Measurements from ENCODE around the gene POLR3C.
"Not testable (repeated sequence)": the region's sequence is repeated elsewhere in the genome, so short reads cannot be mapped to it uniquely, and the experiment has no call there.

Gene POLR3C

DNA sequence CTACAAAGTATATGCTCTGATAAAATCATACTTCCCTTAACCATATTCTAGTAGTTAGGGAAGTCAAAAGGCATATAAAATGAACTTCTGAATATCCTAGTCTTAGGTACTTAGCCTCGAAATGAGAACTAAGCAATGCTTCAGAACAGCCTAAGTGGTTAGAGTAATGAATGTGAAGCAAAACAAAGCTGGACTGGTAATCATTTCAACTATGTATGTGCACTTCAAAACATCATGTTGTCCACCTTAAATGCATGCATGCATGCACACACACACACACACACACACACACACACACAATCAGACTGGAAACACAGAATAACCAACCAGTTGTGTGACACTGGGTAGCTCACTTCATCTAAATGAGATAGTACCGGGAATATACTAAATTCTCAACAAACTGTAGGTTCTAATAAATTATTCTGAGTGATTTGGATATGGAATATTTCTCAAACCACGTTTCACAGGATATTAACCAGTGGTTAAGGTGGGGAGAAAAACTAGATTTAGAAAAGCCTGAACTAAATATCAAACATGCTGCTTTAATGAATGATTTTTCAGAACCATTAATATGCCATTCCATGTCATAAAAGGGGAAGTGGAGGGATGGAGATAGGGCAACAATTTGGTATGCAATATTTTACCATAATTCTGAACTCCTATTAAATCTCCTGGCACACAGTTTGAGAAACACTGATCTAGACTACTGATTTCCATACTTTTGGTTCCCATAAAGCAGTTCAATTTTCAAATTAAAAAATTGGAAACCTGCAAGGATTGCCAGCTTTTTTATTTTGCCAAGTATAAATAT is 19.6 kb upstream of the POLR3C start:
- H3K4me3 ChIP-seq (ENCODE audit: low read length), result no peak overlapping the region
- TF ChIP-seq, protein P1, sequence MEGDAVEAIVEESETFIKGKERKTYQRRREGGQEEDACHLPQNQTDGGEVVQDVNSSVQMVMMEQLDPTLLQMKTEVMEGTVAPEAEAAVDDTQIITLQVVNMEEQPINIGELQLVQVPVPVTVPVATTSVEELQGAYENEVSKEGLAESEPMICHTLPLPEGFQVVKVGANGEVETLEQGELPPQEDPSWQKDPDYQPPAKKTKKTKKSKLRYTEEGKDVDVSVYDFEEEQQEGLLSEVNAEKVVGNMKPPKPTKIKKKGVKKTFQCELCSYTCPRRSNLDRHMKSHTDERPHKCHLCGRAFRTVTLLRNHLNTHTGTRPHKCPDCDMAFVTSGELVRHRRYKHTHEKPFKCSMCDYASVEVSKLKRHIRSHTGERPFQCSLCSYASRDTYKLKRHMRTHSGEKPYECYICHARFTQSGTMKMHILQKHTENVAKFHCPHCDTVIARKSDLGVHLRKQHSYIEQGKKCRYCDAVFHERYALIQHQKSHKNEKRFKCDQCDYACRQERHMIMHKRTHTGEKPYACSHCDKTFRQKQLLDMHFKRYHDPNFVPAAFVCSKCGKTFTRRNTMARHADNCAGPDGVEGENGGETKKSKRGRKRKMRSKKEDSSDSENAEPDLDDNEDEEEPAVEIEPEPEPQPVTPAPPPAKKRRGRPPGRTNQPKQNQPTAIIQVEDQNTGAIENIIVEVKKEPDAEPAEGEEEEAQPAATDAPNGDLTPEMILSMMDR (conservative IDR thresholded peaks at IDR 0.05; ENCODE audit: low read depth, low read length), result no peak
- peak; percentile 8 for DNase-seq (ENCODE audit: low read depth)

DNA sequence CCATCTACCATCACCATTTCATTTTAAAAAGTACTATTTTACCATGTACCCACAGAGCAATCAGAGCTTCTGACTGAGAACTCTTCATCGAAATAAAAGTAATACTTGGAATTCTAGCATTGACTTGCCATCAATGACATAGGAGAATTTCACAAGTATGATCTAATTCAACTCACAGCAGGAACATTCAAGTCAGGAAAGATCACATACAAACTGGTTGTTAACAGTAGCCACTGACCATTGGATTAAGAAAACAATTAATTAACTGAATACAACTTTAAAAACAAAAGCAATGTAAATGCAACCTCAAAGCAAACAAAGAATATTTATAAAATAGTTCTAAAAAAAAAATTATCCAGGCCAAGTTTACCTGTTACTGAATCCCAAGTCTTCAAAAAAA is 18.9 kb upstream of the POLR3C start:
- H3K4me3 ChIP-seq (ENCODE audit: low read length), result no peak overlapping the region
- DNase-seq (ENCODE audit: low read depth), result no peak
- TF ChIP-seq, protein P1 (conservative IDR thresholded peaks at IDR 0.05; ENCODE audit: low read depth, low read length), result no peak

DNA sequence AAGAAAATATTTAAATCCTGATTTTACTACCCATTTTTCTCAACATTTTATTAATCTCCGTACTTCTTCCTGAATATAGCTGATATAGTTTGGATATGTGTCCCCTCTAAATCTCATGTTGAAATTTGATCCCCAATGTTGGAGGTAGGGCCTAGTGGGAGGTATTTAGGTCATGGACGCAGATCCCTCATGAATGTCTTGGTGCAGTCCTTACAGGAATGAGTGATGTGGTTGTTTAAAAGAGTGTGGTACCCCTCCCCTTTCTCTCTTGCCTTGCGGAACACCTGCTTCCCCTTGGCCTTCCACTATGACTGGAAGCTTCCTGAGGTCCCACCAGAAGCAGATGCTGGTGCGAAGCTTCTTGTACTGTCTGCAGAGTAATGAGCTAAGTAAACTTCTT is 17.6 kb upstream of the POLR3C start:
- TF ChIP-seq, protein P1 (conservative IDR thresholded peaks at IDR 0.05; ENCODE audit: low read depth, low read length), result no peak
- H3K4me3 ChIP-seq (ENCODE audit: low read length), result no peak overlapping the region

DNA sequence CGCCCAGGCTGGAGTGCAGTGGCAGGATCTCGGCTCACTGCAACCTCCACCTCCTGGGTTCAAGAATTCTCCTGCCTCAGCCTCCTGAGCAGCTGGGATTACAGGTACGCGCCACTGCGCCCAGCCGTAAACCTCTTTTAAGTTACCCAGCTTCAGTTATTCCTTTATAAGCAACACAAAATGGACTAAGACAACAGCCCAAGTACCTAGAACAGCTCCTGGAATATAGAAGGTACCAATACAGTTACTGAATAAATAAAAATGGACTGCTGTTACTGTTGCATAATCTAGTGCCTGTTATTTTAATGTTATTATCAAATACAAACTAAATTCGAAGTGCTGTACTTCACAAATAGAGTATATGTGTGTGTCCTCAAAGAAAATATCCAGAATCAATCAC is 17.2 kb upstream of the POLR3C start:
- no peak for DNase-seq (ENCODE audit: low read depth)
- TF ChIP-seq, protein P1 (conservative IDR thresholded peaks at IDR 0.05; ENCODE audit: low read depth, low read length), result no peak
- H3K4me3 ChIP-seq (ENCODE audit: low read length), result no peak overlapping the region

More for the DNA sequence above, 17.6 kb upstream of the POLR3C start:
- no peak for DNase-seq (ENCODE audit: low read depth)

DNA sequence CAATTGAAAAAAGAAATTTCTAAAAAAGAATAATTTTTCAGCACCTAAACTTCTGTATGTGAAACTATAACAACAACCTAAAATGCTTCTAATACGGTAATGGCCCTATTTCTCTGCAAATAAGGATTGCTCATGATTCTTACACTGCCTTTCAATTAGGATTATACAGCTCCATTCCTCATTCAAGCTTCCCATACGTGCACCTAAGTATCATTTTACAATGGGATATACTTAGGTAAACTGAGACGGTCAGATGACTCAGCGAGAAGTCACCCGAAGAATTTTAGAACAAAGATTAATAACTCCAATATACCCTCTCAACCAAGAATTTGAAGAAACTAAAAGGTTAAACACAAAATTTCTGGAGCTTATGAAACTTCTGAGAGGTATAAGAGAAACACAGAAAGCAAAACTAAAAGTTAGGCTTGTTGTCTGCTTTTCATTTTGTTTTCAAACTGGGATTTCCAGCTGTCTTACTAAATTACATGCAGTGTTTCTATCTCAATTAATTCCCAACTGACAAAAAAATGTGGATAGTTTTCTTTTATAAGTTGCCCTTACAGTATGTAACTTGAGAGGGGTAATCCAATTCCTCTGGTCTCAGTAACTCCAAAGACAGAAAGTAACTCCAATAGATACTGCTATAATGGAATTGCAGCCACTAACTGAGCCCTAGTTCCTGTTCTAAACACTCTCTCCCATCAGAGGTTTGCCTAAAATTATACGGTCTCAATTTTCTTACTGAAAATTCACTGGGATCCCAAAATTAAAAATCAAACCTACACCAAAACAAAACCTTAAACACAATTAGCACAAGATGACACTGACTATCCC is 10.8 kb upstream of the POLR3C start:
- H3K4me3 ChIP-seq (ENCODE audit: low read length); DNase-seq (ENCODE audit: low read depth): not testable (repeated sequence)

DNA sequence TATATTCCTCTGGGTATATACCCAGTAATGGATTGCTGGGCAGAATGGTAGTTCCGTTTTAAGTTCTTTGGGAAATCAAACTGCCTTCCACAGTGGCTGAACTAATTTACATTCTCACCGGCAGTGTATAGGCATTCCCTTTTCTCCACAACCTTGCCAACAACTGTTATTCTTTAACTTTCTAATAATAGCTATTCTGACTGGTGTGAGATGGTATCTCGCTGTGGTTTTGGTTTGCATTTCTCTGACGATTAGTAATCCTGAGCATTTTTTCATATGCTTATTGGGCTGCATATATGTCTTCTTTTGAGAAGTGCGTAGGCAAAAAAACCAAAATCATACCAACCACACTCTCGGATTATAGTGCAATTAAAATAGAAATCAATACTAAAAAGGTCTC is 5.9 kb upstream of the POLR3C start:
- not testable (repeated sequence) for H3K4me3 ChIP-seq (ENCODE audit: low read length); DNase-seq (ENCODE audit: low read depth)

DNA sequence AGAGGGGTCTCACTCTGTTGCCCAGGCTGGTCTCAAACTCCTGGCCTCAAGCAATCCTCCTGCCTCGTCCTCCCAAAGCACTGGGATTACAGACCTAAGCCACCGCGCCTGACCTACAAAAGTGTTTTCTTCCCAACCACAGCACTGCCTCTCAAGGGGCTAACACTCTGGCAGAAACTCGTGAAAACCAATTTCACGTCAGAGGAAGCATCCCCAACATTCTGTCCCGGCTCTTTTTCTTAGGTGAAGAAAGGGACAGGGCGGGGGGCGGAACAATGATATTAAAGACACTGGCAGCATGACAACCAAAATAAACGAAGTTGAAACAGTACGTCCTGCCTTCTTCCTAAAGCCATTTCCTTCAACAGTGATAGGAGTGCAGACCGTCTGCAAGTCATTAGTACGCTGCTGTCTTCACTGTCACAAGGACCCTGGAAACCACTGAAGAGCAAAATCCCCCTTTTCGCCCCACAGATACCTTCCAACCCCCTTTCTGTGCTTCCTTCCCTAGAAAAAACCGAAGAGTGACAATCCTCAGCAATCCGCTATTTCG is 1.1 kb upstream of the POLR3C start:
- not testable (repeated sequence) for H3K4me3 ChIP-seq (ENCODE audit: low read length); DNase-seq (ENCODE audit: low read depth)

DNA sequence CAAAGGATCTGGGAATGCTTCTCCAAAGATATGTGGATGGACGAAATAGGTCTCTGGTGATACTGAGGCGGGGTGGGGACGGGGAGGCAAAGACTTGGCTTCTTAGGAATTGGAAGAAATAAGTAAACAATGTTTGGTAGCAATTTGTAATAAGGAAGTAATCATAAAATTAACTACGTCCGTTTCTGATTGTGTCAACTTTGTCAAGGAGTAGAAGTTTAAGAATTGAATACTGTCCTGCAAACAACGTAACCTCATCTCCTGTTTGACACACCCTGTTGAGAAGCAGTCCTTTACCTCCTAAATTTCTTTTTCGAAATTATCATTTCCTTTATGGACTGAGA is 471 bp downstream of the POLR3C start:
- TF ChIP-seq, protein P1 (conservative IDR thresholded peaks at IDR 0.05; ENCODE audit: low read depth, low read length), result no peak
- peak overlapping the region; percentile 96 for H3K4me3 ChIP-seq (ENCODE audit: low read length)
- DNase-seq (ENCODE audit: low read depth), result no peak
